Naive thymus-derived CD8-positive, alpha-beta T cell (primary cell): Measurements from ENCODE around the gene SASH1. TPM values are rescaled to one million over a fixed set of nuclear protein-coding genes. Genes with fewer than 3 reads are reported as not detected.

Experiments
- ATAC-seq, 2 donors: fragments of 150-1000 bp; cut with Tn5 transposase in 1 of 2; sonication (Bioruptor Pico), chemical (Tn5 transposase) in 1 of 2; 1 replicate in 1 of 2; 2 replicates in 1 of 2; pipeline ENCODE4 v1.10.0; 2021; ENCODE audit warnings: mild to moderate bottlenecking in 2 of 2, moderate library complexity in 2 of 2
- POLR2A ChIA-PET: fragments of 350-600 bp; sonication (Branson Sonifier 250); formaldehyde crosslinking; loops from one replicate; lab custom pipeline; 2021; ENCODE audit warnings: antibody characterized with exemption; lab: Charles Lee
- DNase-seq, 10 donors: peaks; one replicate each; pipeline versions ENCODE4 v3.0.0 to v3.0.0-alpha.2; 2020 to 2022
- H3K27ac Mint-ChIP-seq, 10 donors: one replicate each; pipeline ENCODE4 v1.8.0; 2020 to 2022; ENCODE audit warnings: mild to moderate bottlenecking in 10 of 10, mixed read lengths in 10 of 10, moderate library complexity in 4 of 10, inconsistent platforms in 1 of 10
- H3K27me3 Mint-ChIP-seq, 5 donors: one replicate each; pipeline ENCODE4 v1.8.0; 2021 to 2022; ENCODE audit warnings: mixed read lengths in 5 of 5
- H3K36me3 Mint-ChIP-seq, 3 donors: one replicate each; pipeline ENCODE4 v1.8.0; 2020 to 2022; ENCODE audit warnings: mixed read lengths in 3 of 3, mild to moderate bottlenecking in 2 of 3, inconsistent platforms in 1 of 3
- H3K4me1 Mint-ChIP-seq, 4 donors: one replicate each; pipeline ENCODE4 v1.8.0; 2021 to 2022; ENCODE audit warnings: mixed read lengths in 4 of 4
- H3K4me3 Mint-ChIP-seq, 10 donors: one replicate each; pipeline ENCODE4 v1.8.0; 2020 to 2022; ENCODE audit warnings: mild to moderate bottlenecking in 10 of 10, mixed read lengths in 10 of 10, moderate library complexity in 6 of 10, inconsistent platforms in 1 of 10
- H3K9me3 Mint-ChIP-seq, 9 donors: one replicate each; pipeline ENCODE4 v1.8.0; 2020 to 2022; ENCODE audit warnings: mixed read lengths in 9 of 9, mild to moderate bottlenecking in 3 of 9, inconsistent platforms in 1 of 9, moderate library complexity in 1 of 9
- polyA plus RNA-seq, 3 donors: library from polyadenylated mRNA; unstranded; fragments of 300-500 nt; fragmentation: Illumina TruSeq; gene quantifications; one replicate each; pipeline ENCODE4 v1.2.3, GENCODE V29; 2021
- total RNA-seq, 8 experiments: library from RNA in 2 of 8; stranded (reverse) in 2 of 8; gene quantifications; one replicate each; pipeline ENCODE4 v1.2.3 and lab custom pipeline; 2021 to 2026

The SASH1 gene
- total and polyA plus RNA-seq, 5 experiments from 2014 or later, result not detected

DNA sequence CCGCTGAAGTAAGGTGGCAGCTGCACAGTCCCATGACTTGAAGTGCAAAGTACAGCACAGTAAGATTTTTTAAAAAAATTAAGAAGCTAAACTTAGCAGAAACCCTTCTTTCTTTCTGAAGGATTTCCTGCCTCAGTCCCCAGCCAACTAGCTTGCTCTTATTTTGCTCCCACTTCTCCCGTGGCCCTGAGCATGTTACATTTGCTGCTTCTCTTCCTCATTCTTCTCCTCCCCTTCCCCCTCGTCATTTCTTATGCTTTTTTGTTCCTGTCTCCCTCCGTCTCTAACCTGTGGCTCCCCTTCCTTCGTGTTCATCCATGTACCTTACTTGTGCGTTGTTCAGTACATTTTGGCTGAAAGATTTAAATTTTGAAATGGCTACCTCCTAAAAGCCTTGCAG is 123.0 kb downstream of the SASH1 start:
- POLR2A ChIA-PET, result interaction anchor here (0.7 kb wide), 1 partner anchor 8 kb away, joined by 4 read pairs; no protein-coding TSS in a partner anchor
- DNase-seq (no peak), ATAC-seq (no peak)
- Mint-ChIP-seq H3K27me3 (peaks cover 6 to 33% (median 8%) of the 10 kb centered on the region in 5 donors), H3K36me3 (no peaks in the 10 kb centered on the region), H3K4me1 (peaks cover 0 to 7% (median 2%) of the 10 kb centered on the region in 4 donors), H3K4me3 (no peak overlapping the region), H3K9me3 (no peaks in the 10 kb centered on the region), H3K27ac (peak overlapping the region in 2 of 10 donors; percentile 32 to 84)

- Mint-ChIP-seq H3K4me1 (peaks cover 0 to 7% (median 2%) of the 10 kb centered on the region in 4 donors), H3K27ac (peak overlapping the region in 1 of 10 donors; percentile 32), H3K27me3 (peaks cover 6 to 33% (median 8%) of the 10 kb centered on the region in 5 donors), H3K36me3 (no peaks in the 10 kb centered on the region), H3K9me3 (no peaks in the 10 kb centered on the region), H3K4me3 (no peak overlapping the region)
- no peak for ATAC-seq
- POLR2A ChIA-PET, result interaction anchor here (0.7 kb wide), 1 partner anchor 8 kb away, joined by 4 read pairs; no protein-coding TSS in a partner anchor
- DNase-seq, result no peak
Observed at GRCh38 chr6:148466158-148466557, 123.5 kb downstream of the SASH1 start.

- Mint-ChIP-seq H3K27ac (peak overlapping the region in 1 of 10 donors; percentile 24), H3K4me1 (peaks cover 0 to 7% (median 2%) of the 10 kb centered on the region in 4 donors), H3K4me3 (no peak overlapping the region), H3K36me3 (no peaks in the 10 kb centered on the region), H3K9me3 (no peaks in the 10 kb centered on the region), H3K27me3 (peaks cover 6 to 33% (median 13%) of the 10 kb centered on the region in 5 donors)
- DNase-seq (no peak), ATAC-seq (no peak)
- POLR2A ChIA-PET, result no interaction called here
Observed at GRCh38 chr6:148467926-148468325, 125.3 kb downstream of the SASH1 start.

GRCh38 chr6:148470156-148470555 is 127.5 kb downstream of the SASH1 start:
- DNase-seq, result no peak
- H3K36me3 Mint-ChIP-seq, result no peaks in the 10 kb centered on the region
- H3K27me3 Mint-ChIP-seq, result peaks cover 4 to 26% (median 8%) of the 10 kb centered on the region in 5 donors
- no peaks in the 10 kb centered on the region for H3K4me1 Mint-ChIP-seq
- no peaks in the 10 kb centered on the region for H3K9me3 Mint-ChIP-seq
- POLR2A ChIA-PET, result no interaction called here
- no peak for ATAC-seq
- H3K4me3 Mint-ChIP-seq, result no peak overlapping the region
- no peak overlapping the region for H3K27ac Mint-ChIP-seq

GRCh38 chr6:148470606-148471465 is 128.2 kb downstream of the SASH1 start:
- peaks cover 4 to 25% (median 9%) of the 10 kb centered on the region in 5 donors for H3K27me3 Mint-ChIP-seq
- ATAC-seq (no peak), DNase-seq (no peak)
- no peak overlapping the region for H3K4me3 Mint-ChIP-seq
- H3K36me3 Mint-ChIP-seq, result no peaks in the 10 kb centered on the region
- no peaks in the 10 kb centered on the region for H3K9me3 Mint-ChIP-seq
- H3K4me1 Mint-ChIP-seq, result no peaks in the 10 kb centered on the region
- H3K27ac Mint-ChIP-seq, result no peak overlapping the region
- POLR2A ChIA-PET, result no interaction called here

DNA sequence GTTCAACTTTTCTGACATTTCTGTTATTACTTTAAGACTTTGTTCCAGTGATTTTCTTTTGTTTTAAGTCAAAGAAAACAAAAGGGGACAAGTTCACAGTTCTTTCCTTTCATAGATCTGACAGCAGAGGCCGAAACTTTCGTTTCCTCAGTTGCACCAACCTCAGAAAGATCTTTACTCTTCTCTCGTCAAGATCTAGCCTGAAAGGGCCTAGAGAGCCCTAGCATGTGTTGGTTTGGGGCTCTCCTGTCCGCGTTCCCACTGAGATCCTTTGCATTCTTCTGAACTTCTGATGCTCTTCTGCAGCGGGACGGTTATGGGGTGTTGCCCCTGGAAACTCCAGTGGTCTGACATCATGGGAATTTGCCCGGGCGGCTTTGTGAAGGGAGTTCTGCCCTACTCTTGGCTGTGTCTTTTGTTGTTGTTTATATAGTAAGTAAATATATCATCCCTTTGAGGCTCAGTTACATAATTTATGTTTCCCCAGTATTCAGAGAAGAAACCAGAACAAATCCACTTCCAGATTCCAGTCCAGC is 129.1 kb downstream of the SASH1 start:
- Mint-ChIP-seq H3K27me3 (peaks cover 4 to 33% (median 12%) of the 10 kb centered on the region in 5 donors), H3K36me3 (no peaks in the 10 kb centered on the region), H3K4me3 (no peak overlapping the region), H3K4me1 (no peaks in the 10 kb centered on the region), H3K27ac (no peak overlapping the region), H3K9me3 (no peaks in the 10 kb centered on the region)
- POLR2A ChIA-PET, result no interaction called here
- ATAC-seq (no peak), DNase-seq (no peak)

DNA sequence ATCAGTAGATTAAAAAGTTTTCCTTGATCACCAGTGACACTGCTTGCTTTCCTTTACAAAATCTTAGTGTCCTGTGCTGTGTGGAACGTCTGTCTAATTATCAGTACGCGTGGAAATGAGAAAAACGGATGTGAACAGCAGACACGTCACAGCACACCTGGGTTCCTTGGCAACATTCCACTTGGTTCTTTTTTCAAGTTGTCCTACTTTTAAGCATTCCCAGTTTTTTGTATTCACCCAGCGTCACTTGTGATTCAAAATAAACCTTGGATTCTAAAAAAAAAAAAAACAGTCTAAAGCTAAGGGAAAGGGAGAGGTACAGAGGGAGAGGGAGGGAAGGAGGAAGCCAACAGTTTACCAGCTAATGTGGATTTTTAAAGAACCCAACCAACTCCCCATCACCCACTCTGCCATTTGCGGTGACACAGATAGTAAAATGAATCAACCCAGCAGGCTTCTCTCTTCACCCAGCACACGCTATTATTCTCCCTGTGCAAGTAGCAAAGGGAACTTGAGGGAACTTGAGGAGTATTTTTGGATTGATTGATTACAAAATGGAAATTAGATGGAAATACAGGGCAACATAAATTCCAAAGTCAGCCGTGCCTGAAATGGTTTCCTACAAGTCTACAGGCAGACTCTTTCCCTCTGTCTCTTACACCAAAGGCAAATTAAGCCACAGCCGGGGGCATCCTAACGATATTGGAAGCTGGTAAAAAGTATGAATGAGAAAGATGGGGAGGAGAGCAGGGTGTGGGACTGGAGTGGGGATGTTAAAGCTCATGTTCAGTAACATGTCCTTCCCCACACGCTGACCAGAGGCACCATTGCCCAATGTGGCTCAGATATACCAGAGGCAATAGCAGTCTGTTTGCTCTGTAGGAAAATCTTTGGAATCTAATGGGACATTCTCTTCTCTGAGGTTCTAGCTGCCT is 129.8 kb downstream of the SASH1 start:
- Mint-ChIP-seq H3K36me3 (no peaks in the 10 kb centered on the region), H3K4me3 (no peak overlapping the region), H3K27ac (no peak overlapping the region), H3K9me3 (no peaks in the 10 kb centered on the region), H3K4me1 (no peaks in the 10 kb centered on the region), H3K27me3 (peaks cover 4 to 28% (median 16%) of the 10 kb centered on the region in 5 donors)
- POLR2A ChIA-PET, result no interaction called here
- ATAC-seq, result no peak
- DNase-seq, result no peak

- ATAC-seq (no peak), DNase-seq (no peak)
- no peaks in the 10 kb centered on the region for H3K4me1 Mint-ChIP-seq
- peaks cover 1 to 17% (median 7%) of the 10 kb centered on the region in 5 donors for H3K27me3 Mint-ChIP-seq
- POLR2A ChIA-PET, result no interaction called here
- no peak overlapping the region for H3K27ac Mint-ChIP-seq
- no peaks in the 10 kb centered on the region for H3K36me3 Mint-ChIP-seq
- no peak overlapping the region for H3K4me3 Mint-ChIP-seq
- H3K9me3 Mint-ChIP-seq, result peaks cover 0 to 2% (median 0%) of the 10 kb centered on the region in 9 donors
Observed at GRCh38 chr6:148479497-148479896, 136.9 kb downstream of the SASH1 start.

- POLR2A ChIA-PET, result no interaction called here
- Mint-ChIP-seq H3K9me3 (peaks cover 0 to 4% (median 0%) of the 10 kb centered on the region in 9 donors), H3K36me3 (no peaks in the 10 kb centered on the region), H3K4me1 (no peaks in the 10 kb centered on the region), H3K27me3 (peaks cover 7 to 12% (median 10%) of the 10 kb centered on the region in 5 donors), H3K4me3 (no peak overlapping the region), H3K27ac (no peak overlapping the region)
- ATAC-seq (no peak), DNase-seq (no peak)
Observed at GRCh38 chr6:148487461-148487860, 144.8 kb downstream of the SASH1 start.

- no peak for ATAC-seq
- POLR2A ChIA-PET, result interaction anchor here (0.6 kb wide), 1 partner anchor 9 kb away, joined by 4 read pairs; no protein-coding TSS in a partner anchor
- H3K36me3 Mint-ChIP-seq, result no peaks in the 10 kb centered on the region
Observed at GRCh38 chr6:148491638-148492251, 149.1 kb downstream of the SASH1 start.

DNA sequence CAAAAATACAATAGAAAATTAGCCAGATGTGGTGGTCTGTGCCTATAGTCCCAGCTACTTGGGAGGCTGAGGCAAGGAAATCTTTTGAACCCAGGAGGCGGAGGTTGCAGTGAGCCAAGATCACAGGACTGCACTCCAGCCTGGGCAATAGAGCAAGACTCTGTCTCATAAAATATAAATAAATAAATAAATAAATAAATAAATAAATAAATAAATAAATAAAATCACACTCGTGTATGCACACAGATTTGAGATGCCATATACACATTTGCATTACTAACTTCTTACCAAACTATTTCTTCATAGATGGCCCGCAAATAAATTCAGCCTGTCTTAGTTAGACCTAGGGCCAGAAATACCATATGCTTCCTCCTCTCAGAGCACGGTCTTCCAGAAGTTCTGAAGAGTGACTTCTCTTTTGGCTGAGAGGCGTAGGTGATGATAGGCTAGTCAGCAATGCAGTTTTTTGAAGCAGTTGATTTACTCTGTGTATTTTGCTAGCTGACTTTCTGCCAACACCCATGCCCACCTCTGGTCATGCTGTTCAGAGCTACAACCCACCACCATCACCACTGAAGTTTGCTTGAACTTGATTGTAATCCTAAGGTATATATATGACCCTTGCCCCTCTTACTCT is 150.1 kb downstream of the SASH1 start:
- H3K4me1 Mint-ChIP-seq, result no peaks in the 10 kb centered on the region
- H3K27me3 Mint-ChIP-seq, result peaks cover 7 to 12% (median 10%) of the 10 kb centered on the region in 5 donors
- DNase-seq (no peak), ATAC-seq (no peak)
- no peaks in the 10 kb centered on the region for H3K36me3 Mint-ChIP-seq
- H3K4me3 Mint-ChIP-seq, result no peak overlapping the region
- no peak overlapping the region for H3K27ac Mint-ChIP-seq
- POLR2A ChIA-PET, result no interaction called here
- peaks cover 0 to 4% (median 0%) of the 10 kb centered on the region in 9 donors for H3K9me3 Mint-ChIP-seq

More at GRCh38 chr6:148491638-148492251, 149.1 kb downstream of the SASH1 start:
- Mint-ChIP-seq H3K4me3 (no peak overlapping the region), H3K4me1 (no peaks in the 10 kb centered on the region), H3K9me3 (peaks cover 0 to 4% (median 0%) of the 10 kb centered on the region in 9 donors), H3K27ac (no peak overlapping the region), H3K27me3 (peaks cover 7 to 12% (median 10%) of the 10 kb centered on the region in 5 donors)
- no peak for DNase-seq
